ENCODE measurements around the gene LMF2.

The LMF2 gene

GRCh38 chr22:50523806-50524675 is 16.5 kb upstream of the LMF2 start:
- Histone ChIP-seq H3K9me3 (ENCODE audit: control insufficient read depth, low read length) (no peaks in the 10 kb centered on the region), H3K4me3 (ENCODE audit: low read depth, low read length) (no peak overlapping the region), H3K27ac (no peak overlapping the region), H2AFZ (no peak overlapping the region), H3K4me1 (peaks cover 4% of the 10 kb centered on the region), H3K79me2 (no peaks in the 10 kb centered on the region), H3K9ac (no peak overlapping the region), H3K36me3 (ENCODE audit: control insufficient read depth, insufficient read depth, low read length) (no peaks in the 10 kb centered on the region), H3K27me3 (ENCODE audit: control insufficient read depth, insufficient read depth, low read length) (no peaks in the 10 kb centered on the region), H3K4me2 (ENCODE audit: low read length) (peak overlapping the region; percentile 95)
- TF ChIP-seq CTCF (IDR thresholded peaks at IDR 0.05), result no peak

- Histone ChIP-seq H3K4me3 (ENCODE audit: low read depth, low read length) (no peak overlapping the region), H3K9ac (no peak overlapping the region), H3K36me3 (ENCODE audit: control insufficient read depth, insufficient read depth, low read length) (no peaks in the 10 kb centered on the region), H3K4me1 (peaks cover 4% of the 10 kb centered on the region), H3K27me3 (ENCODE audit: control insufficient read depth, insufficient read depth, low read length) (no peaks in the 10 kb centered on the region), H2AFZ (no peak overlapping the region), H3K9me3 (ENCODE audit: control insufficient read depth, low read length) (no peaks in the 10 kb centered on the region), H3K4me2 (ENCODE audit: low read length) (no peak overlapping the region), H3K79me2 (no peaks in the 10 kb centered on the region), H3K27ac (no peak overlapping the region)
- no peak for TF ChIP-seq CTCF (IDR thresholded peaks at IDR 0.05)
Observed at GRCh38 chr22:50523458-50523805, 15.9 kb upstream of the LMF2 start.

- H3K9me3 ChIP-seq (ENCODE audit: control insufficient read depth, low read length), result no peaks in the 10 kb centered on the region
- H3K4me3 ChIP-seq (ENCODE audit: low read depth, low read length), result no peak overlapping the region
- H3K9ac ChIP-seq, result no peak overlapping the region
- peaks cover 4% of the 10 kb centered on the region for H3K4me1 ChIP-seq
- H3K4me2 ChIP-seq (ENCODE audit: low read length), result no peak overlapping the region
- no peak for TF ChIP-seq CTCF (IDR thresholded peaks at IDR 0.05)
- no peak overlapping the region for H3K27ac ChIP-seq
- H3K36me3 ChIP-seq (ENCODE audit: control insufficient read depth, insufficient read depth, low read length), result no peaks in the 10 kb centered on the region
- peaks cover under 1% of the 10 kb centered on the region for H3K79me2 ChIP-seq
- H3K27me3 ChIP-seq (ENCODE audit: control insufficient read depth, insufficient read depth, low read length), result no peaks in the 10 kb centered on the region
- no peak overlapping the region for H2AFZ ChIP-seq
Observed at GRCh38 chr22:50522806-50523438, 15.4 kb upstream of the LMF2 start.

- Histone ChIP-seq H3K4me1 (peaks cover 4% of the 10 kb centered on the region), H3K36me3 (ENCODE audit: control insufficient read depth, insufficient read depth, low read length) (no peaks in the 10 kb centered on the region), H3K4me3 (ENCODE audit: low read depth, low read length) (no peak overlapping the region), H3K4me2 (ENCODE audit: low read length) (no peak overlapping the region), H3K9me3 (ENCODE audit: control insufficient read depth, low read length) (no peaks in the 10 kb centered on the region), H3K9ac (no peak overlapping the region), H3K27ac (no peak overlapping the region), H3K27me3 (ENCODE audit: control insufficient read depth, insufficient read depth, low read length) (no peaks in the 10 kb centered on the region), H2AFZ (no peak overlapping the region), H3K79me2 (peaks cover 6% of the 10 kb centered on the region)
- TF ChIP-seq CTCF (IDR thresholded peaks at IDR 0.05), result no peak
Observed at GRCh38 chr22:50522208-50522805, 14.8 kb upstream of the LMF2 start.

Data from parathyroid adenoma (tissue), 2 donors.